ENCODE results near the gene MSL3B.

Gene MSL3B

GRCh38 chr2:233853353-233853752 is 14.8 kb downstream of the MSL3B start:
- no peak for DNase-seq (ENCODE audit: low read depth in 1 of 2, low spot score in 1 of 2)

- DNase-seq (ENCODE audit: low read depth in 1 of 2, low spot score in 1 of 2), result no peak
These were observed 16.1 kb downstream of the MSL3B start for GRCh38 chr2:233852056-233852455.

- DNase-seq (ENCODE audit: low read depth in 1 of 2, low spot score in 1 of 2), result no peak
These were observed 17.0 kb downstream of the MSL3B start for GRCh38 chr2:233851169-233851568.

GRCh38 chr2:233850745-233851144 is 17.4 kb downstream of the MSL3B start:
- no peak for DNase-seq (ENCODE audit: low read depth in 1 of 2, low spot score in 1 of 2)

- no peak for DNase-seq (ENCODE audit: low read depth in 1 of 2, low spot score in 1 of 2)
These were observed 18.4 kb downstream of the MSL3B start for GRCh38 chr2:233849607-233850271.

- DNase-seq (ENCODE audit: low read depth in 1 of 2, low spot score in 1 of 2), result no peak
These were observed 19.9 kb downstream of the MSL3B start for GRCh38 chr2:233848276-233848675.

GRCh38 chr2:233847248-233847898 is 20.8 kb downstream of the MSL3B start:
- DNase-seq (ENCODE audit: low read depth in 1 of 2, low spot score in 1 of 2), result no peak

- no peak for DNase-seq (ENCODE audit: low read depth in 1 of 2, low spot score in 1 of 2)
These were observed 21.6 kb downstream of the MSL3B start for GRCh38 chr2:233846387-233847247.

GRCh38 chr2:233845301-233846060 is 22.7 kb downstream of the MSL3B start:
- DNase-seq (ENCODE audit: low read depth in 1 of 2, low spot score in 1 of 2), result no peak

- DNase-seq (ENCODE audit: low read depth in 1 of 2, low spot score in 1 of 2), result no peak
These were observed 23.4 kb downstream of the MSL3B start for GRCh38 chr2:233844836-233845235.

- DNase-seq (ENCODE audit: low read depth in 1 of 2, low spot score in 1 of 2), result no peak
These were observed 23.9 kb downstream of the MSL3B start for GRCh38 chr2:233844064-233844807.

GRCh38 chr2:233841183-233841582 is 27.0 kb downstream of the MSL3B start:
- no peak for DNase-seq (ENCODE audit: low read depth in 1 of 2, low spot score in 1 of 2)

GRCh38 chr2:233840520-233840919 is 27.7 kb downstream of the MSL3B start:
- DNase-seq (ENCODE audit: low read depth in 1 of 2, low spot score in 1 of 2), result no peak

- DNase-seq (ENCODE audit: low read depth in 1 of 2, low spot score in 1 of 2), result no peak
These were observed 28.8 kb downstream of the MSL3B start for GRCh38 chr2:233839447-233839820.

GRCh38 chr2:233838726-233839446 is 29.3 kb downstream of the MSL3B start:
- DNase-seq (ENCODE audit: low read depth in 1 of 2, low spot score in 1 of 2), result no peak

GRCh38 chr2:233838251-233838650 is 29.9 kb downstream of the MSL3B start:
- no peak for DNase-seq (ENCODE audit: low read depth in 1 of 2, low spot score in 1 of 2)

- no peak for DNase-seq (ENCODE audit: low read depth in 1 of 2, low spot score in 1 of 2)
These were observed 30.4 kb downstream of the MSL3B start for GRCh38 chr2:233837694-233838229.

GRCh38 chr2:233836359-233836758 is 31.8 kb downstream of the MSL3B start:
- DNase-seq (ENCODE audit: low read depth in 1 of 2, low spot score in 1 of 2), result no peak

Data from stimulated activated CD4-positive, alpha-beta T cell treated with anti-CD3 and anti-CD28 coated beads, Interleukin-15, amount 100 ng/mL, for 1 hour (primary cell).